HEK293T (cell line): Measurements from ENCODE around the gene SCTR.

Source experiments
- ARNT ChIP-seq: fragments of 450-650 bp; IDR thresholded peaks from 2 replicates; pipeline ENCODE4 v1.6.1; 2017; ENCODE audit warnings: mild to moderate bottlenecking
- BHLHE40 ChIP-seq: fragments of 450-650 bp; IDR thresholded peaks from 2 replicates; pipeline ENCODE4 v1.6.1; 2016; ENCODE audit warnings: mild to moderate bottlenecking, moderate library complexity, borderline replicate concordance
- CTBP1 ChIP-seq: fragments of 450-650 bp; IDR thresholded peaks from 2 replicates; pipeline ENCODE4 v1.6.1; 2016; ENCODE audit warnings: borderline replicate concordance
- FOXA1 ChIP-seq: fragments of 450-650 bp; IDR thresholded peaks from 2 replicates; pipeline ENCODE4 v1.6.1; 2016; ENCODE audit warnings: mild to moderate bottlenecking
- FOXK2 ChIP-seq: fragments of 450-650 bp; IDR thresholded peaks from 2 replicates; pipeline ENCODE4 v1.6.1; 2016; ENCODE audit warnings: mild to moderate bottlenecking
- HDGF ChIP-seq: fragments of 450-650 bp; IDR thresholded peaks from 2 replicates; pipeline ENCODE4 v1.6.1; 2017; ENCODE audit warnings: antibody characterized with exemption, borderline replicate concordance
- LEF1 ChIP-seq: fragments of 450-650 bp; IDR thresholded peaks from 2 replicates; pipeline ENCODE4 v1.6.1; 2017; ENCODE audit warnings: mild to moderate bottlenecking, borderline replicate concordance
- SP1 ChIP-seq: fragments of 450-650 bp; IDR thresholded peaks from 2 replicates; pipeline ENCODE4 v1.6.1; 2017
- SUZ12 ChIP-seq: fragments of 450-650 bp; IDR thresholded peaks from 2 replicates; pipeline ENCODE4 v1.6.1; 2016; ENCODE audit warnings: mild to moderate bottlenecking
- TARDBP ChIP-seq: fragments of 450-650 bp; IDR thresholded peaks from 2 replicates; pipeline ENCODE4 v1.6.1; 2016
- TF ChIP-seq, protein P1 (sequence below): fragments of 450-650 bp; IDR thresholded peaks from 2 replicates; pipeline ENCODE4 v1.6.1; 2016

DNA sequence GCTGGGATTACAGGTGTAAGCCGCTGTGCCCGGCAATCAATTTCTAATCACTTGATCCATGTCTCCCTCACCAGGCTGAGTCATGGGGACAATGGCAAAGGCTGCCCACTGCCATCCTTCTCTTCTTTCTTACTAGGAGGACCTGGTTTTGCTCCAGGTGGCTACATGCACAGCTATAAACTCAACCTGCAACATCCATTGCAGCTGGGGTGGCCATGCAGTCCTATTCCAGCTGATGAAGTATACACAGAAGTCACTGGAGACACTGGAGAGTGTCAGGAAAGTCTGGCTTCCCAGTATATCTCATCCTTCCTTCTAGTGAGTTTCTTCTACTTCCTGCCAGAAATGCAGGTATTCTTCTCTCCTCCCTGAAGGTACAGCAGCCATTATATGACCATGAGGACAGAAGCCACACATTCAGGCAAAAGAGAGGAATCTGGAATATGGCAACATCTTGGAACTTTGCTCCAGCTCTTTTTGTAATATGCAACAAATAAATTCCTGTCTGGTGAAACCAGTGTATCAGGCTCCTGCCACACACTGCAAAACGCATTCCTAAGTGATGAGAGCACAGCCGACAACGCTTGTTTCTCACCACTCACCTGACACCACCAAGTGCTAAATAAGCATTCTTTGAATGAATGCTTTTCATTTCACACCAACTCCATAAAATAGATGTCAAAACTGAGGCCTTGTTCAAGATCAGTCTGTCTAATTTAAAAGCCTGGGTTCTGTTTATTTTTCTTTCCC is 32.3 kb downstream of the SCTR start:
- TF ChIP-seq FOXA1: no peak
- no peak for TF ChIP-seq ARNT
- no peak for TF ChIP-seq SP1
- no peak for TF ChIP-seq HDGF
- TF ChIP-seq LEF1: no peak
- no peak for TF ChIP-seq FOXK2
- TF ChIP-seq SUZ12: no peak
- TF ChIP-seq, protein P1, sequence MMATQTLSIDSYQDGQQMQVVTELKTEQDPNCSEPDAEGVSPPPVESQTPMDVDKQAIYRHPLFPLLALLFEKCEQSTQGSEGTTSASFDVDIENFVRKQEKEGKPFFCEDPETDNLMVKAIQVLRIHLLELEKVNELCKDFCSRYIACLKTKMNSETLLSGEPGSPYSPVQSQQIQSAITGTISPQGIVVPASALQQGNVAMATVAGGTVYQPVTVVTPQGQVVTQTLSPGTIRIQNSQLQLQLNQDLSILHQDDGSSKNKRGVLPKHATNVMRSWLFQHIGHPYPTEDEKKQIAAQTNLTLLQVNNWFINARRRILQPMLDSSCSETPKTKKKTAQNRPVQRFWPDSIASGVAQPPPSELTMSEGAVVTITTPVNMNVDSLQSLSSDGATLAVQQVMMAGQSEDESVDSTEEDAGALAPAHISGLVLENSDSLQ: no peak
- TF ChIP-seq BHLHE40: no peak
- TF ChIP-seq TARDBP: no peak
- no peak for TF ChIP-seq CTBP1
